GM23248 (cell line): ENCODE measurements around the gene KRT82. TPM values are rescaled to one million over a fixed set of nuclear protein-coding genes. Genes with fewer than 3 reads are reported as not detected.
"Not testable (repeated sequence)": the region's sequence is repeated elsewhere in the genome, so short reads cannot be mapped to it uniquely, and the experiment has no call there.

Experiments
- DNase-seq: peaks from one replicate; pipeline ENCODE4 v3.0.0-alpha.2; 2015
- H2AFZ ChIP-seq: fragments of 200-600 bp; sonication (generic); 2 replicates; pipeline ENCODE4 v1.6.1; 2016; ENCODE audit warnings: antibody characterized with exemption
- H3F3A ChIP-seq: fragments of 200-600 bp; sonication (generic); 2 replicates; pipeline ENCODE4 v1.6.1; 2016; ENCODE audit warnings: mild to moderate bottlenecking, antibody characterized with exemption, mixed run types; ENCODE audit not compliant: insufficient read depth
- H3K27ac ChIP-seq: fragments of 200-600 bp; sonication (generic); 2 replicates; pipeline ENCODE4 v1.5.1; 2016; ENCODE audit warnings: mild to moderate bottlenecking
- H3K27me3 ChIP-seq: fragments of 200-600 bp; sonication (generic); replicated peaks from 2 replicates; pipeline ENCODE4 v1.6.1; 2016; ENCODE audit warnings: mild to moderate bottlenecking; ENCODE audit not compliant: insufficient read depth
- H3K36me3 ChIP-seq: fragments of 200-600 bp; sonication (generic); 2 replicates; pipeline ENCODE4 v1.6.1; 2016; ENCODE audit warnings: low read depth, mild to moderate bottlenecking
- H3K4me1 ChIP-seq: fragments of 200-600 bp; sonication (generic); 2 replicates; pipeline ENCODE4 v1.6.1; 2016; ENCODE audit warnings: mild to moderate bottlenecking; ENCODE audit not compliant: insufficient read depth
- H3K4me2 ChIP-seq: fragments of 200-600 bp; sonication (generic); one replicate; pipeline ENCODE4 v1.6.1; 2016; ENCODE audit warnings: mild to moderate bottlenecking; ENCODE audit not compliant: unreplicated experiment
- H3K4me3 ChIP-seq: fragments of 200-600 bp; sonication (generic); 2 replicates; pipeline ENCODE4 v1.5.1; 2016; ENCODE audit warnings: mild to moderate bottlenecking
- H3K79me2 ChIP-seq: fragments of 200-600 bp; sonication (generic); 2 replicates; pipeline ENCODE4 v1.6.1; 2016; ENCODE audit warnings: mild to moderate bottlenecking; ENCODE audit not compliant: insufficient read depth
- H3K9ac ChIP-seq: fragments of 200-600 bp; sonication (generic); 2 replicates; pipeline ENCODE4 v1.6.1; 2016; ENCODE audit warnings: mild to moderate bottlenecking
- H3K9me2 ChIP-seq: fragments of 200-600 bp; sonication (generic); 2 replicates; pipeline ENCODE4 v1.6.1; 2016; ENCODE audit warnings: mixed run types, mild to moderate bottlenecking, moderate library complexity; ENCODE audit not compliant: insufficient read depth
- H3K9me3 ChIP-seq: fragments of 200-600 bp; sonication (generic); one replicate; pipeline ENCODE4 v1.6.1; 2017; ENCODE audit warnings: low read depth
- H4K20me1 ChIP-seq: fragments of 200-600 bp; sonication (generic); 2 replicates; pipeline ENCODE4 v1.6.0; 2016; ENCODE audit not compliant: insufficient read depth
- EZH2 ChIP-seq: fragments of 200-600 bp; sonication (generic); IDR thresholded peaks from 2 replicates; pipeline ENCODE4 v1.6.1; 2018; ENCODE audit warnings: antibody characterized with exemption, mild to moderate bottlenecking; ENCODE audit not compliant: insufficient read depth, poor library complexity, severe bottlenecking
- EZH2phosphoT487 ChIP-seq: fragments of 200-600 bp; sonication (generic); IDR thresholded peaks from 2 replicates; pipeline ENCODE4 v1.6.1; 2018; ENCODE audit warnings: antibody characterized with exemption, moderate library complexity, mild to moderate bottlenecking, low read depth; ENCODE audit not compliant: insufficient read depth
- WGBS, 2 experiments: methylation state at CpG; one replicate each; pipeline ENCODE4 v1.1.6; 2015 to 2017; ENCODE audit warnings: low lambda C conversion rate in 2 of 2, low coverage in 1 of 2; ENCODE audit errors: missing lambda C conversion rate in 2 of 2; 5-methylcytosine and 5-hydroxymethylcytosine counted together
- in situ Hi-C: fragments of 300-500 bp; cut with MboI; formaldehyde crosslinking; loops from 2 replicates; pipeline ENCODE4 v1.15.0; 2020
- polyA plus RNA-seq: library from polyadenylated mRNA; unstranded; fragments of >200 nt; fragmentation: Nextera tagmentation; extraction: Ambion mirVana; gene quantifications from 2 replicates; pipeline ENCODE4 v1.2.1, GENCODE V29; 2016
- total RNA-seq: library from RNA; depleted of rRNA; stranded (reverse); fragments of >200 nt; shearing (Covaris generic); gene quantifications from 2 replicates; pipeline ENCODE4 v1.2.3, GENCODE V29; 2014; rRNA removed

KRT82 gene
- total and polyA plus RNA-seq, 2 experiments from 2014 or later, result not detected

DNA sequence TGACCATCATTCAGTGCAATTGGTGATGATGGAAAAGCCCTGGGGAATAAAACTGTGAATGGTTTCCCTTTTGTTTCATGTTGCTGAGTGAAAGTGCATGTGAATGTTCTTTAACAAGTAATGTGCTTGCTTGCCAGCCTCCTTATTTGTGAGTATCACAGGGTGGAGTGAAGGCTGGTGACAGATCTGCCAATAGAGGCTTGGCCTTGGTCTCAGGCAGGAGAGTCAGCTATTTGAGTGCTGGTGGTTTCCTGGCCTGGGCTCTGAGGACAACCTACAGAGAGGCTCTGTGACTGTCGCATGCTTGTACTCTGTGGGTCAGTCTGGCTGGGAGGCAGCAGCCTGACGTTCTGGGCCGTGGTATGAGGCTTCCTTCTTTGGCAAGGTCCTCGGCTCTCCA lies 59.5 kb downstream of the KRT82 start:
- Histone ChIP-seq H3K9ac (no peak overlapping the region), H3K4me2 (no peak overlapping the region), H3K27me3 (peaks cover 17% of the 10 kb centered on the region), H3K79me2 (no peaks in the 10 kb centered on the region), H2AFZ (no peak overlapping the region), H4K20me1 (no peaks in the 10 kb centered on the region), H3K9me3 (no peaks in the 10 kb centered on the region), H3K27ac (no peak overlapping the region), H3K4me1 (no peaks in the 10 kb centered on the region), H3F3A (no peaks in the 10 kb centered on the region), H3K4me3 (no peak overlapping the region), H3K9me2 (no peaks in the 10 kb centered on the region), H3K36me3 (no peaks in the 10 kb centered on the region)
- in situ Hi-C loops, result no loop called here
- DNase-seq, result no peak
- TF ChIP-seq EZH2 (no peak), EZH2phosphoT487 (no peak)
- WGBS, 2 experiments, result 25 to 27% methylated on average over 4 of the region's 4 CpGs

DNA sequence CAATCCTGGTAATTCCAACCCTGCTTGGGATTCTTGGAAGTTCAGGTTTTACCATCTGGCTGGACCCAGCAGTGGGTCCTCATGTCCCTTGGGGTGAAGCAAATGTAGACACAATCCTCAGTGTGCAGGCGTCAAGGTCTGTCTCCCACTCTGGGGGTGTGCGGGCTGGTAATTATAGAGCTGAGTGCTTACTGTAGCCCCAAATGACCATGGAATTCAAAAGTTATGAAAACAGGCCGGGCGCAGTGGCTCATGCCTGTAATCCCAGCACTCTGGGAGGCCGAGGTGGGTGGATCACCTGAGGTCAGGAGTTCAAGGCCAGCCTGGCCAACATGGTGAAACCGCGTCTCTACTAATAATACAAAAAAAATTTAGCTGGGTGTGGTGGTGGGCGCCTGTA lies 61.1 kb downstream of the KRT82 start:
- H3K9ac ChIP-seq, in situ Hi-C loops, H3K4me2 ChIP-seq, H3K27ac ChIP-seq, H3K4me1 ChIP-seq, H4K20me1 ChIP-seq, H2AFZ ChIP-seq, H3F3A ChIP-seq, H3K36me3 ChIP-seq, H3K79me2 ChIP-seq, H3K9me2 ChIP-seq, DNase-seq, H3K4me3 ChIP-seq, H3K9me3 ChIP-seq: not testable (repeated sequence)
- 79 to 82% methylated on average over 8 of the region's 8 CpGs for WGBS, 2 experiments
- H3K27me3 ChIP-seq, result peaks cover 18% of the 10 kb centered on the region

DNA sequence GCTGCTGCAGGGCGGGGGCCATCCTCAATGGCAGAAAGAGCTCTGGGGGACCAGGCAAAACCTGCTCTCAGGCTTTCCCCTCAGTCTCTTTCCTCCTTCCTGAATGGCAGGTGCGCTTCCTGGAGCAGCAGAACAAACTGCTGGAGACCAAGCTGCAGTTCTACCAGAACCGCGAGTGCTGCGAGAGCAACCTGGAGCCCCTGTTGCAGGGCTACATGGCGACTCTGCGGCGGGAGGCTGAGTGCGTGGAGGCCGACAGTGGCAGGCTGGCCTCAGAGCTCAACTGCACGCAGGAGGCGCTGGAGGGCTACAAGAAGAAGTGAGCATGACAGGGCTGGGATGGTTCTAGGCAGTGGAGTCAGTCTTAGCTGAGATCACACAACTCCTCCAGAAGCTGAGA lies 62.0 kb downstream of the KRT82 start:
- H3F3A ChIP-seq, result no peaks in the 10 kb centered on the region
- no peak overlapping the region for H3K4me3 ChIP-seq
- 82 to 90% methylated on average over 10 to 12 of the region's 12 CpGs for WGBS, 2 experiments
- H2AFZ ChIP-seq, result no peak overlapping the region
- H3K27ac ChIP-seq, result no peak overlapping the region
- no peak for DNase-seq
- TF ChIP-seq EZH2, result no peak
- TF ChIP-seq EZH2phosphoT487, result no peak
- H3K4me1 ChIP-seq, result no peaks in the 10 kb centered on the region
- in situ Hi-C loops, result no loop called here
- H3K27me3 ChIP-seq, result peaks cover 18% of the 10 kb centered on the region
- no peaks in the 10 kb centered on the region for H3K36me3 ChIP-seq
- H3K4me2 ChIP-seq, result no peak overlapping the region
- H3K9me3 ChIP-seq, result no peaks in the 10 kb centered on the region
- no peaks in the 10 kb centered on the region for H3K9me2 ChIP-seq
- no peaks in the 10 kb centered on the region for H4K20me1 ChIP-seq
- H3K9ac ChIP-seq, result no peak overlapping the region
- no peaks in the 10 kb centered on the region for H3K79me2 ChIP-seq

Other genes with a start within 250 kb of the KRT82 start
- 0.38 and 0.65 TPM in 2 replicates for gene KRT80, start 214.3 kb downstream of the KRT82 start, total RNA-seq
- 1.3 TPM in 2 replicates for gene KRT80, start 214.3 kb downstream of the KRT82 start, polyA plus RNA-seq
- gene KRT7, start 173.1 kb downstream of the KRT82 start, total RNA-seq, result 5.7 and 11.0 TPM in 2 replicates
- gene KRT7, start 173.1 kb downstream of the KRT82 start, polyA plus RNA-seq, result 14.4 and 17.4 TPM in 2 replicates
- 0.11 TPM in 1 of 2 replicates, not detected in the other for gene KRT86, start 131.7 kb downstream of the KRT82 start, total RNA-seq
- gene KRT86, start 131.7 kb downstream of the KRT82 start, polyA plus RNA-seq, result 0.16 and 0.27 TPM in 2 replicates
- gene KRT81, start 114.8 kb downstream of the KRT82 start, total RNA-seq, result 0.11 TPM in 1 of 2 replicates, not detected in the other
- gene KRT81, start 114.8 kb downstream of the KRT82 start, polyA plus RNA-seq, result 0.34 and 0.95 TPM in 2 replicates
- gene KRT83, start 84.9 kb downstream of the KRT82 start, total RNA-seq, result not detected in 2 replicates
- not detected in 2 replicates for gene KRT83, start 84.9 kb downstream of the KRT82 start, polyA plus RNA-seq
- gene KRT85, start 38.9 kb downstream of the KRT82 start, total RNA-seq, result not detected in 2 replicates
- gene KRT85, start 38.9 kb downstream of the KRT82 start, polyA plus RNA-seq, result not detected in 2 replicates
- not detected in 2 replicates for gene KRT84, start 20.7 kb downstream of the KRT82 start, total RNA-seq
- not detected in 2 replicates for gene KRT84, start 20.7 kb downstream of the KRT82 start, polyA plus RNA-seq
- gene KRT75, start 28.0 kb upstream of the KRT82 start, total RNA-seq, result not detected in 2 replicates
- gene KRT75, start 28.0 kb upstream of the KRT82 start, polyA plus RNA-seq, result not detected in 2 replicates
- gene KRT6B, start 45.8 kb upstream of the KRT82 start, total RNA-seq, result not detected in 2 replicates
- gene KRT6B, start 45.8 kb upstream of the KRT82 start, polyA plus RNA-seq, result not detected in 2 replicates
- not detected in 2 replicates for gene KRT6C, start 67.5 kb upstream of the KRT82 start, total RNA-seq
- gene KRT6C, start 67.5 kb upstream of the KRT82 start, polyA plus RNA-seq, result not detected in 2 replicates
- gene KRT6A, start 86.9 kb upstream of the KRT82 start, total RNA-seq, result not detected in 2 replicates
- not detected in 2 replicates for gene KRT6A, start 86.9 kb upstream of the KRT82 start, polyA plus RNA-seq
- not detected in 2 replicates for gene KRT5, start 114.1 kb upstream of the KRT82 start, total RNA-seq
- gene KRT5, start 114.1 kb upstream of the KRT82 start, polyA plus RNA-seq, result not detected in 2 replicates
- gene KRT71, start 146.8 kb upstream of the KRT82 start, total RNA-seq, result not detected in 2 replicates
- not detected in 2 replicates for gene KRT71, start 146.8 kb upstream of the KRT82 start, polyA plus RNA-seq
- not detected in 2 replicates for gene KRT74, start 167.5 kb upstream of the KRT82 start, total RNA-seq
- not detected in 2 replicates for gene KRT74, start 167.5 kb upstream of the KRT82 start, polyA plus RNA-seq
- gene KRT72, start 195.1 kb upstream of the KRT82 start, total RNA-seq, result not detected in 2 replicates
- gene KRT72, start 195.1 kb upstream of the KRT82 start, polyA plus RNA-seq, result not detected in 2 replicates
- not detected in 2 replicates for gene KRT73, start 212.2 kb upstream of the KRT82 start, total RNA-seq
- gene KRT73, start 212.2 kb upstream of the KRT82 start, polyA plus RNA-seq, result not detected in 2 replicates
- not detected in 2 replicates for gene KRT2, start 245.9 kb upstream of the KRT82 start, total RNA-seq
- gene KRT2, start 245.9 kb upstream of the KRT82 start, polyA plus RNA-seq, result not detected in 2 replicates